Right atrium auricular region (tissue), 2 donors: ENCODE results near the gene SRP9. TPM values are rescaled to one million over a fixed set of nuclear protein-coding genes. Genes with fewer than 3 reads are reported as not detected.
"Not testable (repeated sequence)": the region's sequence is repeated elsewhere in the genome, so short reads cannot be mapped to it uniquely, and the experiment has no call there.

Experiments used
- DNase-seq: peaks from one replicate; pipeline ENCODE4 v3.0.0-alpha.2; 2019; ENCODE audit warnings: low spot score
- H3K27ac ChIP-seq, 2 donors: fragments of 200-600 bp; sonication (generic); 1 replicate in 1 of 2; 2 replicates in 1 of 2; pipeline ENCODE4 v1.5.1; 2016 to 2019
- H3K27me3 ChIP-seq, 2 donors: fragments of 200-600 bp; sonication (generic); one replicate each; pipeline versions ENCODE4 v1.5.1 to v1.6.0; 2017 to 2019
- H3K36me3 ChIP-seq: fragments of 200-600 bp; sonication (generic); one replicate; pipeline ENCODE4 v1.5.1; 2016
- H3K4me1 ChIP-seq, 2 donors: fragments of 200-600 bp; sonication (generic); one replicate each; pipeline versions ENCODE4 v1.5.1 to v1.6.0; 2017 to 2019
- H3K4me3 ChIP-seq, 2 donors: fragments of 200-600 bp; sonication (generic); 1 replicate in 1 of 2; 2 replicates in 1 of 2; pipeline ENCODE4 v1.5.1; 2017 to 2019; ENCODE audit warnings: mild to moderate bottlenecking in 1 of 2, moderate library complexity in 1 of 2
- H3K9me3 ChIP-seq, 2 donors: fragments of 200-600 bp; sonication (generic); one replicate each; pipeline ENCODE4 v1.5.1; 2019
- CTCF ChIP-seq, 2 donors: fragments of 200-600 bp; sonication (generic); IDR thresholded peaks; one replicate each; pipeline ENCODE4 v1.5.1; 2019; ENCODE audit warnings: antibody characterized with exemption in 2 of 2
- total RNA-seq, 2 donors: library from RNA; depleted of rRNA; stranded (reverse); fragments of >200 nt; gene quantifications; one replicate each; pipeline ENCODE4 v1.1.0, GENCODE V29; 2016

Gene SRP9
- total RNA-seq, 2 donors from 2014 or later: 143 to 216 TPM

DNA sequence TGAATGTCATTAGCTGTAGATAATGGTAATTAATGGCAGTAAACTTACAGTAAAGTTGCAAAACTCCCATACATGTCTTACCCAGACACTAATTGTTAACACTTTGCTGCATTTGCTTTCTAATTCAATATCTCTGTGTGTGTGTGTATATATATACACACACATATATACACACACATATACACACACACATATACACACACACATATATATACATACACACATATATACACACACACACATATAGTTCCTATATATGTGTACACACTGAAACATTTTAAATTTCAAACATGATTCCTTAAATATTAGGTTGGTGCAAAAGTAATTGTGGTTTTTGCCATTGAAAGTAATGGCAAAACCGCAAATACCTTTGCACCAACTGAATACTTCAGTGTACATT, 28.6 kb downstream of the SRP9 start:
- no peaks in the 10 kb centered on the region for H3K36me3 ChIP-seq
- no peak for TF ChIP-seq CTCF (IDR thresholded peaks at IDR 0.05)
- no peaks in the 10 kb centered on the region for H3K9me3 ChIP-seq
- DNase-seq: no peak
- no peaks in the 10 kb centered on the region for H3K27me3 ChIP-seq
- peaks cover 0 to 12% of the 10 kb centered on the region in 2 donors for H3K4me1 ChIP-seq
- no peak overlapping the region for H3K4me3 ChIP-seq
- no peak overlapping the region for H3K27ac ChIP-seq

DNA sequence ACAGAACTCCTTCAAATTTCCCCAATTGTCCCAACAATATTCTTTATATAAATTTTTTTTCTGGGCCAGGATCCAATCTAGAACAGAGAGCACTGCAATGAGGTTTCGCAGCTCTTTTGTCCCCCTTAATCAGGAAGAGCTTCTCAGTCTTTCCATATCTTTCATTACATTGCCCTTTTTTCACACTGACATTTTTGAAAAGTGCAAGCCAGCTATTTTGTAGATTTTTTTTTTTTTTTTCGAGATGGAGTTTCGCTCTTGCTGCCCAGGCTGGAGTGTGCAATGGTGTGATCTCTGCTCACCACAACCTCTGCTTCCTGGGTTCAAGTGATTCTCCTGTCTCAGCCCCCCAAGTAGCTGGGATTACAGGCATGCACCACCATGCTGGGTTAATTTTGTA, 29.1 kb downstream of the SRP9 start:
- DNase-seq: not testable (repeated sequence)

GRCh38 chr1:225808136-225808535, 30.5 kb downstream of the SRP9 start:
- H3K27me3 ChIP-seq: no peaks in the 10 kb centered on the region
- H3K4me3 ChIP-seq: no peak overlapping the region
- no peaks in the 10 kb centered on the region for H3K36me3 ChIP-seq
- H3K9me3 ChIP-seq: no peaks in the 10 kb centered on the region
- no peak for TF ChIP-seq CTCF (IDR thresholded peaks at IDR 0.05)
- H3K27ac ChIP-seq: no peak overlapping the region
- peak; percentile 23 for DNase-seq
- H3K4me1 ChIP-seq: peaks cover 0 to 31% of the 10 kb centered on the region in 2 donors

More for the DNA sequence above, 29.1 kb downstream of the SRP9 start:
- not testable (repeated sequence) for H3K4me3 ChIP-seq, H3K27ac ChIP-seq, H3K27me3 ChIP-seq, H3K36me3 ChIP-seq, H3K9me3 ChIP-seq
- H3K4me1 ChIP-seq: peaks cover 0 to 17% of the 10 kb centered on the region in 2 donors

DNA sequence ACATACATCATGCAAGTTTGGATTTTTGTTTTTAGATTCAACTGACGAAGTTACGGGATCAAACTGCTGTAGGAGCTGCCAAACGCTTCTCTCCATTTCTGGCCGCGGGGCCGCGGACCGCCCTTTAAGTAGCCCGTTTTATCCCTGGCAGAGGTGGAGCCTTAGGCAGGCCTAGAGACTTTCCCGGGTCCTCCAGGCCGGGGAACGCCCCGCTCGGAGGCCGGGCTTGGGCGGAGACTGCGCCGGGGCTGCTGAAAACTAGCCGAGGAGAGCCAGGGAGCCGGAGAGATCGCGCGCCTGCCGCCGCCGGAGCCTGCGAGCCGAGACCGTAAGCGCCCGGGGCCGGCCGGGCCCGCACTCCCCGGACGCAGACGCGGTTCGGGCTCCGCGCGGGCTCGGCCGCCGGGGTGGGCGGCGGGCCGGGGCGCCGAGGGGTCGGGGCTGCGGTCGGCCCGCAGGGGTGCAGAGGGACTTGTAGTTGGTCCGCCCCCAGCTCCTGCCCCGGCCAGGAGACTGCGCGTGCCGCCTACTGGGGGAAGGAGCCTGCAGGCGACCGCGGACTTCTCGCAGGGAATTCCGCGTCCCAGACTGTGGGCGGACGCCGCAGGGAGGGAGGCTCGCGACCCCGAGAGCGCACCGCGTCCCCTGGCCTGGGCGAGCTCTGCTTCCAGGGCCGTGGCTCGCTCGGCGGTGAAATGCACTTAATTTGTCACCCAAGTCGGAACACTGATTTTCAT, 32.4 kb downstream of the SRP9 start, which contains the start of gene EPHX1:
Gene EPHX1, plus strand, starts transcription at position 283 of the 737 bp plus-strand sequence. CDS start 18,606 bp downstream, outside the sequence.
- peak; percentile 27 to 47 for TF ChIP-seq CTCF (IDR thresholded peaks at IDR 0.05)
- peak; percentile 89 for DNase-seq
- H3K4me3 ChIP-seq: peak within 1 kb of the TSS; percentile 74 to 76
- H3K4me1 ChIP-seq: peaks cover 0 to 50% of the 10 kb centered on the region in 2 donors
- H3K9me3 ChIP-seq: no peaks in the 10 kb centered on the region
- H3K27ac ChIP-seq: peak within 1 kb of the TSS; percentile 80 to 86
- no peaks in the 10 kb centered on the region for H3K27me3 ChIP-seq
- H3K36me3 ChIP-seq: no peaks in the 10 kb centered on the region

DNA sequence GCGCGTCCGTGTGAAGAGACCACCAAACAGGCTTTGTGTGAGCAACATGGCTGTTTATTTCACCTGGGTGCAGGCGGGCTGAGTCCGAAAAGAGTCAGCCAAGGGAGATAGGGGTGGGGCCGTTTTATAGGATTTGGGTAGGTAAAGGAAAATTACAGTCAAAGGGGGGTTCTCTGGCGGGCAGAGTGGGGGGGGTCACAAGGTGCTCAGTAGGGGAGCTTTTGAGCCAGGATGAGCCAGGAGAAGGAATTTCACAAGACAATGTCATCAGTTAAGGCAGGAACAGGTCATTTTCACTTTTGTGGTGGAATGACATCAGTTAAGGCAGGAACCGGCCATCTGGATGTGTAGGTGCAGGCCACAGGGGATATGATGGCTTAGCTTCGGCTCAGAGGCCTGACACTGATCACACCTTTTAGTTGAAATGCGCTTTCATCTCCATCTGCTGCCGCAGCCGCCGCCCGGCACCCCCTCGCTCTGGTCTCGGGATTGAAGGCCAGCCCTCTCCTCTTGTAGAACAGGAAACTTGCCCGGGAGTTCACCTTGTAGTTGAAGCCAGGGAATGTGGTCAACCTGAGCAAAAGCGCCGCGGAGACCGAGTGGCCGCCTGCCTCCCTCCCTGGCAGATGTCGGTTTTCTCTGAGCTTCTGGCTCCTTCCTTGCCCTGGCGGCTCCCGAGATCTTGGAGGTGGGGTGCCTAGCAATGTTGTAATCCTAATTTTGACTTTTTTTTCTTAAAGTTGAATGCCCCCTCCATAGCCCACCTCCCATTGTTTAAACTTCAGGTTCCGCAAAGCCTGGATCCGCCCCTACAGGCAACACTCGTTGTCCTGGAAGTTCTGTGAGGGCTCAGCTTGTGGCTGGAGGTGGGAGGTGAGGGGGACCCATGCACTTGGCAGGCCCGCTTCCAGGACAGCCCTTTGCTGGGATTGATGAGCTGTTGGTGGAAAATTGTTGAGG, 33.2 kb downstream of the SRP9 start:
- peak overlapping the region; percentile 74 to 76 for H3K4me3 ChIP-seq
- peaks cover 0 to 58% of the 10 kb centered on the region in 2 donors for H3K4me1 ChIP-seq
- not testable (repeated sequence) for H3K36me3 ChIP-seq, H3K27me3 ChIP-seq, H3K9me3 ChIP-seq
- H3K27ac ChIP-seq: peak overlapping the region; percentile 80 to 86
- peak; percentile 60 for DNase-seq

GRCh38 chr1:225811622-225812487, 34.2 kb downstream of the SRP9 start:
- no peaks in the 10 kb centered on the region for H3K27me3 ChIP-seq
- H3K27ac ChIP-seq: peak overlapping the region; percentile 80 to 86
- DNase-seq: peak; percentile 61
- H3K4me3 ChIP-seq: peak overlapping the region; percentile 74 to 76
- peak in 1 of 2 donors; percentile 48 for TF ChIP-seq CTCF (IDR thresholded peaks at IDR 0.05)
- no peaks in the 10 kb centered on the region for H3K36me3 ChIP-seq
- H3K4me1 ChIP-seq: peaks cover 0 to 68% of the 10 kb centered on the region in 2 donors
- H3K9me3 ChIP-seq: no peaks in the 10 kb centered on the region
